H1 (cell line): ENCODE data around the gene ABCD4. TPM values are rescaled to one million over a fixed set of nuclear protein-coding genes. Genes with fewer than 3 reads are reported as not detected.

ENCODE experiments used
- ASH2L ChIP-seq: fragments of 200-600, 300-600 bp; sonication (generic); IDR thresholded peaks from one replicate; pipeline ENCODE4 v1.7.1; 2017; ENCODE audit warnings: low read length
- BRCA1 ChIP-seq: IDR thresholded peaks from 2 replicates; pipeline ENCODE4 v1.6.1; 2012; ENCODE audit warnings: low read depth, low read length, improper control_type of control experiment
- CBX8 ChIP-seq: fragments of 300-800, 300-1000 bp; sonication (generic); IDR thresholded peaks from 2 replicates; pipeline ENCODE4 v1.7.1; 2016; ENCODE audit warnings: low read depth, low read length, borderline replicate concordance
- CHD2 ChIP-seq: IDR thresholded peaks from 2 replicates; pipeline ENCODE4 v1.6.1; 2012; ENCODE audit warnings: low read length, improper control_type of control experiment
- CREB1 ChIP-seq: IDR thresholded peaks from 2 replicates; pipeline ENCODE4 v1.6.1; 2012; ENCODE audit warnings: inconsistent platforms
- GABPA ChIP-seq: IDR thresholded peaks from 2 replicates; pipeline ENCODE4 v1.6.1; 2011; ENCODE audit warnings: mild to moderate bottlenecking, low read length, moderate library complexity, borderline replicate concordance; ENCODE audit not compliant: insufficient read depth
- HDAC6 ChIP-seq: IDR thresholded peaks from one replicate; pipeline ENCODE4 v1.7.1; 2012; ENCODE audit warnings: low read depth, mild to moderate bottlenecking, inconsistent platforms, low read length, moderate library complexity
- JUN ChIP-seq: IDR thresholded peaks from 2 replicates; pipeline ENCODE4 v1.6.1; 2011; ENCODE audit warnings: low read depth, mild to moderate bottlenecking, improper control_type of control experiment, low read length
- JUND ChIP-seq: IDR thresholded peaks from 2 replicates; pipeline ENCODE4 v1.6.1; 2011; ENCODE audit warnings: mild to moderate bottlenecking, improper control_type of control experiment, low read length
- MAFK ChIP-seq: IDR thresholded peaks from 2 replicates; pipeline ENCODE4 v1.6.1; 2012; ENCODE audit warnings: low read depth, mild to moderate bottlenecking, improper control_type of control experiment, low read length
- POU5F1 ChIP-seq: IDR thresholded peaks from 2 replicates; pipeline ENCODE4 v1.6.1; 2011; ENCODE audit warnings: low read depth, mild to moderate bottlenecking, low read length, moderate library complexity
- RAD21 ChIP-seq, 2 experiments: IDR thresholded peaks in 1 of 2; conservative IDR thresholded peaks in 1 of 2; 2 replicates each; pipeline ENCODE4 v1.6.1; 2011; ENCODE audit warnings: low read depth in 2 of 2, low read length in 2 of 2, improper control_type of control experiment in 1 of 2, inconsistent platforms in 1 of 2, mild to moderate bottlenecking in 1 of 2, moderate library complexity in 1 of 2
- RBBP5 ChIP-seq: IDR thresholded peaks from 2 replicates; pipeline ENCODE4 v1.7.1; 2012; ENCODE audit warnings: low read depth, mild to moderate bottlenecking, inconsistent platforms, low read length, moderate library complexity, borderline replicate concordance
- SIN3A ChIP-seq, 2 experiments: IDR thresholded peaks in 1 of 2; conservative IDR thresholded peaks in 1 of 2; 2 replicates each; pipeline ENCODE4 v1.6.1; 2011 to 2012; ENCODE audit warnings: low read length in 2 of 2, improper control_type of control experiment in 1 of 2, low read depth in 1 of 2, mild to moderate bottlenecking in 1 of 2
- SIRT6 ChIP-seq: IDR thresholded peaks from one replicate; pipeline ENCODE4 v1.7.1; 2012; ENCODE audit warnings: low read length, inconsistent platforms
- SP1 ChIP-seq: IDR thresholded peaks from 2 replicates; pipeline ENCODE4 v1.6.1; 2011; ENCODE audit warnings: low read depth, low read length
- SP4 ChIP-seq: IDR thresholded peaks from 2 replicates; pipeline ENCODE4 v1.6.1; 2012; ENCODE audit warnings: low read length, inconsistent platforms
- SRF ChIP-seq: IDR thresholded peaks from 2 replicates; pipeline ENCODE4 v1.6.1; 2011; ENCODE audit warnings: mild to moderate bottlenecking, low read depth, low read length, moderate library complexity
- SUZ12 ChIP-seq: fragments of 200-600 bp; sonication (generic); IDR thresholded peaks from 2 replicates; pipeline ENCODE4 v1.6.1; 2012; ENCODE audit warnings: mild to moderate bottlenecking, inconsistent platforms, low read length, moderate library complexity, mixed read lengths
- YY1 ChIP-seq: IDR thresholded peaks from 2 replicates; pipeline ENCODE4 v1.6.1; 2011; ENCODE audit warnings: low read depth, mild to moderate bottlenecking, low read length
- polyA plus RNA-seq, 7 experiments: library from polyadenylated mRNA; depleted of rRNA in 3 of 7; stranded (reverse) in 5 of 7; unstranded in 2 of 7; fragments of >200 nt in 5 of 7; fragments of 200-250 nt in 2 of 7; gene quantifications; 1 replicate in 5 of 7; 2 replicates in 1 of 7; 4 replicates in 1 of 7; pipeline versions ENCODE4 v1.2.1 to v1.2.3, GENCODE V29; 2011 to 2013; ENCODE audit warnings: missing spikeins in 2 of 7, mixed read lengths in 2 of 7
- total RNA-seq: library from RNA; stranded (reverse); fragmentation: NEBNext Ultra II Directional; extraction: Animal tissue kit (Norgen Biotek cat#: 25700); gene quantifications from 2 replicates; pipeline ENCODE4 v1.2.1, GENCODE V29; 2021
- TF ChIP-seq, protein P1 (sequence below): IDR thresholded peaks from 2 replicates; pipeline ENCODE4 v1.6.1; 2011; ENCODE audit warnings: low read length, improper control_type of control experiment
- TF ChIP-seq, protein P2 (sequence below): IDR thresholded peaks from 2 replicates; pipeline ENCODE4 v1.6.1; 2011; ENCODE audit warnings: low read depth, mild to moderate bottlenecking, low read length; ENCODE audit not compliant: insufficient read depth

Gene ABCD4
- total and polyA plus RNA-seq, 2 of the 8 experiments (the other 6 are each of a cell fraction or from before 2014, with no cell fraction given), result 47.9 to 97.7 TPM

DNA sequence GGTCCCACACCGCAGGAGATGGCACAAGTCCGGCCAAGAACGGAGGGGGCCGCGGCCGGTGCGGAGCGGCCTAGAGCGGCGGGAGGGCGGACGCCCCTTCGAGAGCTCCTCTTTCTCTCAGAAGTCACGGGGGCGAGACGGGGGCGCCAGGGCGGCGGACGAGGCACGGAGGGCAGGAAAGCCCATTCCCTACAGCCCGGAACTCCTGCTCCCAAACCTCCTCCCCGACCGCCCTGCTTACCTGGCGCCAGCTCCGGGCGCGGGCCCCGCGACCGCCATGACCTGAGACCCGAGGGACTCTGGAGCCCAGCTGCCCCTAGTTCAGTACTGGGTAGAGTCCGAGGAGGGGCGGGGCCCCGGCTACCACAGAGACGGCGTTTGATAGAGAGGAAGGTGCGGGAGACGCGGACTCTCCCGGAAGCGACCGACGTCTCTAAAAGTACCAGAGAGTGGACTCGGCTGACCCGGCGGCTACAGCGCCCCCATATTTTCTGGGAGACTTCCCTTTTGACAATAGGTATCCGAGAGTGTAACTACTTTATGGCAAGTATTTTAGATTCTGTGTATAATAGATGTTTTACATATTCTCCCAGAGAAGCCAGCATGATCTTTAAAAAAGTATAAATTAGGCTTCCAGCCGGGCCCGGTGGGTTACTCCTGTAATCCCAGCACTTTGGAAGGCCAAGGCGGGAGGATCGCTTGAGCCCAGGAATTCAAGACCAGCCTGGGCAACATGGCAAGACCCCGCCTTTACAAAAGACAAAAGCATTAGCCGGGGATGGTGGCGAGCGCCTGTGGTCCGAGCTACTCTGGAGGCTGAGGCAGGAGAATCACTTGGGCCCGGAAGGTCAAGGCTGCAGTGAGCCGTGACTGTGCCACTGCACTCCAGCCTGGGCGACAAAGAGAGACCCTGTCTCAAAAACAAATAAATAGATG is at the start of gene ABCD4 (continued):
- TF ChIP-seq YY1, result peak; percentile 85
- TF ChIP-seq SP4, result no peak; the same call in 1 of the 2 replicates
- peak; percentile 63; the same call in 1 of the 2 replicates for TF ChIP-seq SP1
- no peak for TF ChIP-seq BRCA1
- TF ChIP-seq, protein P1, sequence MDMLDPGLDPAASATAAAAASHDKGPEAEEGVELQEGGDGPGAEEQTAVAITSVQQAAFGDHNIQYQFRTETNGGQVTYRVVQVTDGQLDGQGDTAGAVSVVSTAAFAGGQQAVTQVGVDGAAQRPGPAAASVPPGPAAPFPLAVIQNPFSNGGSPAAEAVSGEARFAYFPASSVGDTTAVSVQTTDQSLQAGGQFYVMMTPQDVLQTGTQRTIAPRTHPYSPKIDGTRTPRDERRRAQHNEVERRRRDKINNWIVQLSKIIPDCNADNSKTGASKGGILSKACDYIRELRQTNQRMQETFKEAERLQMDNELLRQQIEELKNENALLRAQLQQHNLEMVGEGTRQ, result no peak
- no peak for TF ChIP-seq CHD2
- no peak for TF ChIP-seq MAFK
- no peak for TF ChIP-seq JUN
- 0 out of 4 replicates have a peak, but pooled peaks of 1 of the 2 experiments have one; percentile 8 for TF ChIP-seq RAD21 (IDR thresholded peaks at IDR 0.05 in 1 of 2, conservative IDR thresholded peaks at IDR 0.05 in 1 of 2; ENCODE audit: low read depth in 2 of 2, low read length in 2 of 2)
- TF ChIP-seq GABPA, result peak; percentile 79; the same call in 1 of the 2 replicates
- no peak for TF ChIP-seq POU5F1
- 0 out of 2 replicates have a peak, but pooled peaks have one; percentile 28 for TF ChIP-seq SRF
- TF ChIP-seq, protein P2, sequence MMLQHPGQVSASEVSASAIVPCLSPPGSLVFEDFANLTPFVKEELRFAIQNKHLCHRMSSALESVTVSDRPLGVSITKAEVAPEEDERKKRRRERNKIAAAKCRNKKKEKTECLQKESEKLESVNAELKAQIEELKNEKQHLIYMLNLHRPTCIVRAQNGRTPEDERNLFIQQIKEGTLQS, result no peak
- no peak for TF ChIP-seq CBX8
- peak; percentile 53; the same call in 1 of the 2 replicates for TF ChIP-seq CREB1
- no peak for TF ChIP-seq SIRT6
- peak; percentile 91; the same call in 1 of the 2 replicates for TF ChIP-seq RBBP5
- TF ChIP-seq SIN3A (conservative IDR thresholded peaks at IDR 0.05 in 1 of 2, IDR thresholded peaks at IDR 0.05 in 1 of 2; ENCODE audit: low read depth in 1 of 2, low read length in 2 of 2), result peak in 1 of 2 experiments; percentile 71; a peak in 1 of 4 replicates
- no peak for TF ChIP-seq HDAC6
- peak; percentile 76 for TF ChIP-seq ASH2L
- TF ChIP-seq JUND, result no peak
- no peak for TF ChIP-seq SUZ12
